ENCODE results near the gene PPP6R3. TPM values are rescaled to one million over a fixed set of nuclear protein-coding genes. Genes with fewer than 3 reads are reported as not detected.

Gene PPP6R3
- total RNA-seq, 1 donor from 2014 or later = 121 TPM

GRCh38 chr11:68543594-68543993 lies 83.0 kb downstream of the PPP6R3 start:
- Histone ChIP-seq H3K9me3 (no peaks in the 10 kb centered on the region), H3K27ac (peak overlapping the region; percentile 9), H3K27me3 (no peaks in the 10 kb centered on the region), H3K36me3 (peaks cover 0 to 17% of the 10 kb centered on the region in 2 donors), H3K4me3 (no peak overlapping the region), H3K4me1 (peaks cover 53% of the 10 kb centered on the region)
- no peak for DNase-seq (ENCODE audit: extremely low spot score in 2 of 2)
- intact Hi-C loops (cut with DNase I) = no loop called here
- TF ChIP-seq POLR2A (IDR thresholded peaks at IDR 0.05) (no peak), POLR2AphosphoS5 (IDR thresholded peaks at IDR 0.05; ENCODE audit: insufficient read depth in 1 of 2, low read depth in 1 of 2) (no peak), CTCF (IDR thresholded peaks at IDR 0.05) (no peak)

GRCh38 chr11:68545347-68545746 lies 84.8 kb downstream of the PPP6R3 start:
- TF ChIP-seq CTCF (IDR thresholded peaks at IDR 0.05) = no peak
- TF ChIP-seq POLR2A (IDR thresholded peaks at IDR 0.05) = no peak
- no peak for TF ChIP-seq POLR2AphosphoS5 (IDR thresholded peaks at IDR 0.05; ENCODE audit: insufficient read depth in 1 of 2, low read depth in 1 of 2)
- peaks cover 0 to 11% of the 10 kb centered on the region in 2 donors for H3K36me3 ChIP-seq
- H3K27ac ChIP-seq = no peak overlapping the region

GRCh38 chr11:68545796-68546195 lies 85.2 kb downstream of the PPP6R3 start:
- Histone ChIP-seq H3K27ac (no peak overlapping the region), H3K4me3 (no peak overlapping the region)
- DNase-seq (ENCODE audit: extremely low spot score in 2 of 2) = no peak

More at GRCh38 chr11:68545347-68545746, 84.8 kb downstream of the PPP6R3 start:
- Histone ChIP-seq H3K27me3 (no peaks in the 10 kb centered on the region), H3K4me3 (no peak overlapping the region), H3K4me1 (peaks cover 64% of the 10 kb centered on the region), H3K9me3 (no peaks in the 10 kb centered on the region)
- intact Hi-C loops (cut with DNase I) = no loop called here
- DNase-seq (ENCODE audit: extremely low spot score in 2 of 2) = no peak

GRCh38 chr11:68546555-68546954 lies 86.0 kb downstream of the PPP6R3 start:
- Histone ChIP-seq H3K27ac (no peak overlapping the region), H3K4me3 (no peak overlapping the region), H3K36me3 (peaks cover 0 to 11% of the 10 kb centered on the region in 2 donors), H3K4me1 (peaks cover 72% of the 10 kb centered on the region), H3K9me3 (no peaks in the 10 kb centered on the region), H3K27me3 (no peaks in the 10 kb centered on the region)
- intact Hi-C loops (cut with DNase I) = no loop called here
- TF ChIP-seq POLR2A (IDR thresholded peaks at IDR 0.05) (no peak), CTCF (IDR thresholded peaks at IDR 0.05) (no peak), POLR2AphosphoS5 (IDR thresholded peaks at IDR 0.05; ENCODE audit: insufficient read depth in 1 of 2, low read depth in 1 of 2) (no peak)
- no peak for DNase-seq (ENCODE audit: extremely low spot score in 2 of 2)

More at GRCh38 chr11:68545796-68546195, 85.2 kb downstream of the PPP6R3 start:
- peaks cover 0 to 11% of the 10 kb centered on the region in 2 donors for H3K36me3 ChIP-seq
- TF ChIP-seq POLR2A (IDR thresholded peaks at IDR 0.05) = no peak
- TF ChIP-seq POLR2AphosphoS5 (IDR thresholded peaks at IDR 0.05; ENCODE audit: insufficient read depth in 1 of 2, low read depth in 1 of 2) = no peak
- no peak for TF ChIP-seq CTCF (IDR thresholded peaks at IDR 0.05)
- H3K27me3 ChIP-seq = no peaks in the 10 kb centered on the region
- H3K9me3 ChIP-seq = no peaks in the 10 kb centered on the region
- H3K4me1 ChIP-seq = peaks cover 69% of the 10 kb centered on the region
- intact Hi-C loops (cut with DNase I) = no loop called here

- TF ChIP-seq CTCF (IDR thresholded peaks at IDR 0.05) = no peak
- no peak for TF ChIP-seq POLR2AphosphoS5 (IDR thresholded peaks at IDR 0.05; ENCODE audit: insufficient read depth in 1 of 2, low read depth in 1 of 2)
- no peak for TF ChIP-seq POLR2A (IDR thresholded peaks at IDR 0.05)
- H3K4me1 ChIP-seq = peaks cover 47% of the 10 kb centered on the region
- no peaks in the 10 kb centered on the region for H3K27me3 ChIP-seq
- H3K9me3 ChIP-seq = no peaks in the 10 kb centered on the region
- H3K27ac ChIP-seq = peak overlapping the region; percentile 20
- H3K4me3 ChIP-seq = no peak overlapping the region
- no peak for DNase-seq (ENCODE audit: extremely low spot score in 2 of 2)
- intact Hi-C loops (cut with DNase I) = no loop called here
- H3K36me3 ChIP-seq = peaks cover 0 to 16% of the 10 kb centered on the region in 2 donors
Observed at GRCh38 chr11:68549789-68550484, 89.4 kb downstream of the PPP6R3 start.

Measured in vagina (tissue), 2 donors.